Stomach smooth muscle (tissue), 2 donors: Measurements from ENCODE around the gene GRM2.
"Not testable (repeated sequence)": the region's sequence is repeated elsewhere in the genome, so short reads cannot be mapped to it uniquely, and the experiment has no call there.

Experiments used
- H3K27ac ChIP-seq: one replicate; pipeline ENCODE4 v1.7.0; 2013; ENCODE audit warnings: mild to moderate bottlenecking, low read length, inconsistent platforms
- H3K27me3 ChIP-seq, 2 donors: one replicate each; pipeline ENCODE4 v1.7.0; 2013; ENCODE audit warnings: low read length in 2 of 2; ENCODE audit not compliant: insufficient read depth in 2 of 2, control insufficient read depth in 1 of 2
- H3K36me3 ChIP-seq, 2 donors: one replicate each; pipeline ENCODE4 v1.7.0; 2013; ENCODE audit warnings: low read length in 2 of 2; ENCODE audit not compliant: control insufficient read depth in 2 of 2, insufficient read depth in 2 of 2
- H3K4me1 ChIP-seq: one replicate; pipeline ENCODE4 v1.7.0; 2013; ENCODE audit warnings: low read length; ENCODE audit not compliant: control insufficient read depth, insufficient read depth
- H3K4me3 ChIP-seq, 2 donors: one replicate each; pipeline ENCODE4 v1.7.0; 2013; ENCODE audit warnings: low read length in 2 of 2
- H3K9ac ChIP-seq, 2 donors: one replicate each; pipeline ENCODE4 v1.7.0; 2013; ENCODE audit warnings: low read length in 2 of 2, mild to moderate bottlenecking in 1 of 2
- H3K9me3 ChIP-seq, 2 donors: one replicate each; pipeline ENCODE4 v1.7.0; 2013; ENCODE audit warnings: low read length in 2 of 2; ENCODE audit not compliant: control insufficient read depth in 2 of 2
- donor health status: healthy.
- donor health status: Pancreatic carcinoma.

GRM2 gene

GRCh38 chr3:51727500-51727899, 20.6 kb downstream of the GRM2 start:
- Histone ChIP-seq H3K4me3 (no peak overlapping the region), H3K4me1 (no peaks in the 10 kb centered on the region), H3K27ac (no peak overlapping the region), H3K27me3 (no peaks in the 10 kb centered on the region), H3K36me3 (no peaks in the 10 kb centered on the region), H3K9ac (no peak overlapping the region), H3K9me3 (peaks cover 0 to 4% of the 10 kb centered on the region in 2 donors)

- H3K27me3 ChIP-seq: no peaks in the 10 kb centered on the region
- H3K4me3 ChIP-seq: no peak overlapping the region
- H3K9me3 ChIP-seq: peaks cover 0 to 4% of the 10 kb centered on the region in 2 donors
- no peaks in the 10 kb centered on the region for H3K36me3 ChIP-seq
- H3K4me1 ChIP-seq: no peaks in the 10 kb centered on the region
- no peak overlapping the region for H3K9ac ChIP-seq
- no peak overlapping the region for H3K27ac ChIP-seq
Observed at GRCh38 chr3:51729042-51729633, 22.3 kb downstream of the GRM2 start.

- no peak overlapping the region for H3K4me3 ChIP-seq
Observed at GRCh38 chr3:51733859-51734571, 27.1 kb downstream of the GRM2 start.

GRCh38 chr3:51734572-51734907, 27.7 kb downstream of the GRM2 start:
- Histone ChIP-seq H3K27me3 (peaks cover 2% of the 10 kb centered on the region in 2 donors), H3K27ac (no peak overlapping the region), H3K9me3 (peaks cover 0 to 4% of the 10 kb centered on the region in 2 donors), H3K9ac (no peak overlapping the region), H3K4me3 (no peak overlapping the region), H3K4me1 (no peaks in the 10 kb centered on the region), H3K36me3 (no peaks in the 10 kb centered on the region)

More at GRCh38 chr3:51733859-51734571, 27.1 kb downstream of the GRM2 start:
- H3K9me3 ChIP-seq: peaks cover 0 to 4% of the 10 kb centered on the region in 2 donors
- H3K4me1 ChIP-seq: no peaks in the 10 kb centered on the region
- no peak overlapping the region for H3K27ac ChIP-seq
- H3K36me3 ChIP-seq: no peaks in the 10 kb centered on the region
- peaks cover 2% of the 10 kb centered on the region in 2 donors for H3K27me3 ChIP-seq
- no peak overlapping the region for H3K9ac ChIP-seq

GRCh38 chr3:51735039-51735438, 28.2 kb downstream of the GRM2 start:
- H3K36me3 ChIP-seq: no peaks in the 10 kb centered on the region
- peaks cover 2% of the 10 kb centered on the region in 2 donors for H3K27me3 ChIP-seq
- H3K4me3 ChIP-seq: no peak overlapping the region
- no peak overlapping the region for H3K9ac ChIP-seq
- no peaks in the 10 kb centered on the region for H3K9me3 ChIP-seq
- no peak overlapping the region for H3K27ac ChIP-seq
- H3K4me1 ChIP-seq: no peaks in the 10 kb centered on the region

- Histone ChIP-seq H3K27ac (no peak overlapping the region), H3K36me3 (no peaks in the 10 kb centered on the region), H3K27me3 (peaks cover 2% of the 10 kb centered on the region in 2 donors), H3K9me3 (no peaks in the 10 kb centered on the region), H3K4me3 (no peak overlapping the region), H3K4me1 (no peaks in the 10 kb centered on the region), H3K9ac (no peak overlapping the region)
Observed at GRCh38 chr3:51735950-51736349, 29.1 kb downstream of the GRM2 start.

- H3K4me1 ChIP-seq: no peaks in the 10 kb centered on the region
Observed at GRCh38 chr3:51739110-51739509, 32.2 kb downstream of the GRM2 start.

GRCh38 chr3:51742320-51742719, 35.5 kb downstream of the GRM2 start:
- not testable (repeated sequence) for H3K9ac ChIP-seq, H3K4me3 ChIP-seq, H3K36me3 ChIP-seq

More at GRCh38 chr3:51739110-51739509, 32.2 kb downstream of the GRM2 start:
- Histone ChIP-seq H3K27me3 (peaks cover 2% of the 10 kb centered on the region in 2 donors), H3K9me3 (peaks cover 0 to 3% of the 10 kb centered on the region in 2 donors), H3K36me3 (no peaks in the 10 kb centered on the region), H3K27ac (no peak overlapping the region), H3K9ac (no peak overlapping the region), H3K4me3 (no peak overlapping the region)

GRCh38 chr3:51742978-51743377, 36.1 kb downstream of the GRM2 start:
- not testable (repeated sequence) for H3K4me1 ChIP-seq, H3K27me3 ChIP-seq, H3K9me3 ChIP-seq, H3K9ac ChIP-seq, H3K27ac ChIP-seq, H3K4me3 ChIP-seq, H3K36me3 ChIP-seq

More at GRCh38 chr3:51742320-51742719, 35.5 kb downstream of the GRM2 start:
- H3K27me3 ChIP-seq, H3K9me3 ChIP-seq, H3K27ac ChIP-seq, H3K4me1 ChIP-seq: not testable (repeated sequence)

- Histone ChIP-seq H3K4me1 (no peaks in the 10 kb centered on the region), H3K27me3 (no peaks in the 10 kb centered on the region), H3K4me3 (no peak overlapping the region), H3K9ac (no peak overlapping the region), H3K36me3 (no peaks in the 10 kb centered on the region), H3K27ac (no peak overlapping the region), H3K9me3 (no peaks in the 10 kb centered on the region)
Observed at GRCh38 chr3:51747840-51748239, 41.0 kb downstream of the GRM2 start.

GRCh38 chr3:51748327-51748726, 41.5 kb downstream of the GRM2 start:
- Histone ChIP-seq H3K4me1 (no peaks in the 10 kb centered on the region), H3K4me3 (no peak overlapping the region), H3K9me3 (no peaks in the 10 kb centered on the region), H3K27me3 (no peaks in the 10 kb centered on the region), H3K27ac (no peak overlapping the region), H3K9ac (no peak overlapping the region), H3K36me3 (no peaks in the 10 kb centered on the region)
